Measurements from ENCODE around the gene ARMC6. TPM values are rescaled to one million over a fixed set of nuclear protein-coding genes. Genes with fewer than 3 reads are reported as not detected.

Gene ARMC6
- 48.1 and 91.2 TPM in 2 replicates for total RNA-seq

GRCh38 chr19:19033426-19034203 lies at the start of gene ARMC6, which contains the start of gene SUGP2:
ARMC6 (plus strand) TSS chr19:19033603; CDS start chr19:19034210, 607 bp downstream.
SUGP2 (minus strand) TSS chr19:19033517; CDS start chr19:19031071, 2,446 bp downstream.
- no peak for DNase-seq (ENCODE audit: low read depth)
- peak within 1 kb of the TSS; percentile 98 for H3K4me3 ChIP-seq (ENCODE audit: low read depth, low read length)
- no peak for TF ChIP-seq CTCF (conservative IDR thresholded peaks at IDR 0.05; ENCODE audit: low read depth, low read length)

GRCh38 chr19:18984251-18984650 lies 49.2 kb upstream of the ARMC6 start:
- TF ChIP-seq CTCF (conservative IDR thresholded peaks at IDR 0.05; ENCODE audit: low read depth, low read length) = no peak

GRCh38 chr19:18985257-18985656 lies 48.1 kb upstream of the ARMC6 start:
- H3K4me3 ChIP-seq (ENCODE audit: low read depth, low read length) = no peak overlapping the region
- TF ChIP-seq CTCF (conservative IDR thresholded peaks at IDR 0.05; ENCODE audit: low read depth, low read length) = no peak
- no peak for DNase-seq (ENCODE audit: low read depth)

More at GRCh38 chr19:18984251-18984650, 49.2 kb upstream of the ARMC6 start:
- DNase-seq (ENCODE audit: low read depth) = no peak
- no peak overlapping the region for H3K4me3 ChIP-seq (ENCODE audit: low read depth, low read length)

- no peak overlapping the region for H3K4me3 ChIP-seq (ENCODE audit: low read depth, low read length)
- no peak for TF ChIP-seq CTCF (conservative IDR thresholded peaks at IDR 0.05; ENCODE audit: low read depth, low read length)
- no peak for DNase-seq (ENCODE audit: low read depth)
Observed at GRCh38 chr19:18987456-18987855, 45.9 kb upstream of the ARMC6 start.

GRCh38 chr19:18989316-18989715 lies 44.1 kb upstream of the ARMC6 start:
- no peak for DNase-seq (ENCODE audit: low read depth)
- H3K4me3 ChIP-seq (ENCODE audit: low read depth, low read length) = no peak overlapping the region
- no peak for TF ChIP-seq CTCF (conservative IDR thresholded peaks at IDR 0.05; ENCODE audit: low read depth, low read length)

- no peak for TF ChIP-seq CTCF (conservative IDR thresholded peaks at IDR 0.05; ENCODE audit: low read depth, low read length)
- no peak for DNase-seq (ENCODE audit: low read depth)
- H3K4me3 ChIP-seq (ENCODE audit: low read depth, low read length) = no peak overlapping the region
Observed at GRCh38 chr19:18990128-18990708, 43.2 kb upstream of the ARMC6 start.

All from epithelial cell of proximal tubule (primary cell).